ENCODE results near the gene MBP. TPM values are rescaled to one million over a fixed set of nuclear protein-coding genes. Genes with fewer than 3 reads are reported as not detected.

Gene MBP
- total RNA-seq, 1 experiment from 2014 or later, result 47.4 TPM

- H3K4me1 ChIP-seq (ENCODE audit: insufficient read depth, low read length), result no peaks in the 10 kb centered on the region
- BruUV-seq (replicated peaks), result no TSS peak
- no peak overlapping the region for H3K27ac ChIP-seq (ENCODE audit: low read length)
- no peak overlapping the region for H3K4me2 ChIP-seq (ENCODE audit: low read length)
- intact Hi-C loops (cut with micrococcal nuclease), result no loop called here
- no peaks in the 10 kb centered on the region for H3K9me2 ChIP-seq (replicated peaks; ENCODE audit: low read length)
- H3K4me3 ChIP-seq (ENCODE audit: low read length), result no peak overlapping the region
- no peak overlapping the region for H2AFZ ChIP-seq (ENCODE audit: low read length)
- DNase-seq (no peak), ATAC-seq (no peak)
- no peaks in the 10 kb centered on the region for H3K27me3 ChIP-seq (ENCODE audit: low read length)
- no peaks in the 10 kb centered on the region for H4K20me1 ChIP-seq (ENCODE audit: low read length)
- POLR2A ChIA-PET (ENCODE audit: unreplicated experiment), result no interaction called here
- no peak overlapping the region for H3K9ac ChIP-seq (ENCODE audit: low read length)
- TF ChIP-seq EZH2 (IDR thresholded peaks at IDR 0.05; ENCODE audit: low read length, unreplicated experiment), result no peak
- no peak for TF ChIP-seq EZH2phosphoT487 (IDR thresholded peaks at IDR 0.05; ENCODE audit: borderline replicate concordance, low read length)
- no peaks in the 10 kb centered on the region for H3K79me2 ChIP-seq (ENCODE audit: low read length)
- CTCF ChIA-PET, result interaction anchor here (0.6 kb wide), 1 partner anchor 165 kb away, joined by 3 read pairs; no protein-coding TSS in a partner anchor
- H3F3A ChIP-seq (ENCODE audit: low read length, unreplicated experiment), result no peaks in the 10 kb centered on the region
- H3K9me3 ChIP-seq (ENCODE audit: low read length), result no peaks in the 10 kb centered on the region
- no peaks in the 10 kb centered on the region; the same call in 1 of the 2 replicates for H3K36me3 ChIP-seq (ENCODE audit: low read depth, low read length)
Observed at GRCh38 chr18:77044866-77045664, 87.5 kb downstream of the MBP start.

GRCh38 chr18:77043541-77044280, 88.9 kb downstream of the MBP start:
- Histone ChIP-seq H3K9ac (ENCODE audit: low read length) (no peak overlapping the region), H3K27ac (ENCODE audit: low read length) (no peak overlapping the region), H3K27me3 (ENCODE audit: low read length) (no peaks in the 10 kb centered on the region), H3K4me2 (ENCODE audit: low read length) (no peak overlapping the region), H3K9me3 (ENCODE audit: low read length) (no peaks in the 10 kb centered on the region), H3K36me3 (ENCODE audit: low read depth, low read length) (no peaks in the 10 kb centered on the region; the same call in 1 of the 2 replicates), H3K9me2 (replicated peaks; ENCODE audit: low read length) (no peaks in the 10 kb centered on the region), H2AFZ (ENCODE audit: low read length) (no peak overlapping the region), H3F3A (ENCODE audit: low read length, unreplicated experiment) (no peaks in the 10 kb centered on the region), H4K20me1 (ENCODE audit: low read length) (no peaks in the 10 kb centered on the region), H3K79me2 (ENCODE audit: low read length) (no peaks in the 10 kb centered on the region), H3K4me3 (ENCODE audit: low read length) (no peak overlapping the region), H3K4me1 (ENCODE audit: insufficient read depth, low read length) (peaks cover 9% of the 10 kb centered on the region)
- BruUV-seq (replicated peaks), result no TSS peak
- ATAC-seq (no peak), DNase-seq (no peak)
- ChIA-PET POLR2A (ENCODE audit: unreplicated experiment) (no interaction called here), CTCF (no interaction called here)
- TF ChIP-seq EZH2 (IDR thresholded peaks at IDR 0.05; ENCODE audit: low read length, unreplicated experiment) (no peak), EZH2phosphoT487 (IDR thresholded peaks at IDR 0.05; ENCODE audit: borderline replicate concordance, low read length) (no peak), CTCF (conservative IDR thresholded peaks at IDR 0.05; ENCODE audit: low read depth, low read length) (no peak)
- intact Hi-C loops (cut with micrococcal nuclease), result no loop called here

GRCh38 chr18:77042583-77042982, 90.0 kb downstream of the MBP start:
- peaks cover 9% of the 10 kb centered on the region for H3K4me1 ChIP-seq (ENCODE audit: insufficient read depth, low read length)
- no peaks in the 10 kb centered on the region for H3F3A ChIP-seq (ENCODE audit: low read length, unreplicated experiment)
- no peaks in the 10 kb centered on the region for H3K9me2 ChIP-seq (replicated peaks; ENCODE audit: low read length)
- H3K9me3 ChIP-seq (ENCODE audit: low read length), result no peaks in the 10 kb centered on the region
- no peak overlapping the region for H3K27ac ChIP-seq (ENCODE audit: low read length)
- no peak overlapping the region for H3K9ac ChIP-seq (ENCODE audit: low read length)
- no peaks in the 10 kb centered on the region for H3K27me3 ChIP-seq (ENCODE audit: low read length)
- no peak for ATAC-seq
- no peak for DNase-seq
- H4K20me1 ChIP-seq (ENCODE audit: low read length), result no peaks in the 10 kb centered on the region
- no peak overlapping the region for H3K4me3 ChIP-seq (ENCODE audit: low read length)
- CTCF ChIA-PET, result no interaction called here
- POLR2A ChIA-PET (ENCODE audit: unreplicated experiment), result interaction anchor here (0.6 kb wide), 1 partner anchor 12 kb away, joined by 4 read pairs; no protein-coding TSS in a partner anchor
- intact Hi-C loops (cut with micrococcal nuclease), result no loop called here
- H3K79me2 ChIP-seq (ENCODE audit: low read length), result no peaks in the 10 kb centered on the region
- H2AFZ ChIP-seq (ENCODE audit: low read length), result no peak overlapping the region
- H3K4me2 ChIP-seq (ENCODE audit: low read length), result no peak overlapping the region
- BruUV-seq (replicated peaks), result no TSS peak
- no peak for TF ChIP-seq EZH2 (IDR thresholded peaks at IDR 0.05; ENCODE audit: low read length, unreplicated experiment)
- TF ChIP-seq EZH2phosphoT487 (IDR thresholded peaks at IDR 0.05; ENCODE audit: borderline replicate concordance, low read length), result no peak
- TF ChIP-seq CTCF (conservative IDR thresholded peaks at IDR 0.05; ENCODE audit: low read depth, low read length), result no peak
- H3K36me3 ChIP-seq (ENCODE audit: low read depth, low read length), result no peaks in the 10 kb centered on the region; the same call in 1 of the 2 replicates

Measured in PC-3 (cell line).